GM19035 (cell line): ENCODE measurements around the gene XCL1.

Experiments
- ATAC-seq: cut with Tn5 transposase; IDR thresholded peaks from one replicate; pipeline ENCODE4 v1.9.1; 2021; ENCODE audit not compliant: unreplicated experiment

XCL1 gene

GRCh38 chr1:168603501-168604110 lies 27.2 kb downstream of the XCL1 start:
- peak; percentile 76 for ATAC-seq

- ATAC-seq, result no peak
Observed at GRCh38 chr1:168605443-168605842, 29.0 kb downstream of the XCL1 start.

- no peak for ATAC-seq
Observed at GRCh38 chr1:168606096-168606495, 29.7 kb downstream of the XCL1 start.

- ATAC-seq, result no peak
Observed at GRCh38 chr1:168607872-168608428, 31.5 kb downstream of the XCL1 start.

GRCh38 chr1:168608796-168609715 lies 32.7 kb downstream of the XCL1 start:
- no peak for ATAC-seq

GRCh38 chr1:168609741-168610510 lies 33.5 kb downstream of the XCL1 start:
- ATAC-seq, result no peak

GRCh38 chr1:168613038-168613451 lies 36.6 kb downstream of the XCL1 start:
- ATAC-seq, result no peak

- no peak for ATAC-seq
Observed at GRCh38 chr1:168613691-168614231, 37.4 kb downstream of the XCL1 start.

GRCh38 chr1:168614235-168614634 lies 37.8 kb downstream of the XCL1 start:
- no peak for ATAC-seq

- ATAC-seq, result no peak
Observed at GRCh38 chr1:168615965-168616364, 39.6 kb downstream of the XCL1 start.

GRCh38 chr1:168617974-168618750 lies 41.8 kb downstream of the XCL1 start:
- no peak for ATAC-seq

- no peak for ATAC-seq
Observed at GRCh38 chr1:168618886-168619285, 42.5 kb downstream of the XCL1 start.

GRCh38 chr1:168621356-168621755 lies 45.0 kb downstream of the XCL1 start:
- ATAC-seq, result no peak

GRCh38 chr1:168623003-168623828 lies 46.8 kb downstream of the XCL1 start:
- no peak for ATAC-seq

GRCh38 chr1:168623831-168624230 lies 47.4 kb downstream of the XCL1 start:
- no peak for ATAC-seq

- no peak for ATAC-seq
Observed at GRCh38 chr1:168626326-168626725, 49.9 kb downstream of the XCL1 start.

GRCh38 chr1:168627370-168627769 lies 51.0 kb downstream of the XCL1 start:
- ATAC-seq, result no peak

- no peak for ATAC-seq
Observed at GRCh38 chr1:168628807-168629206, 52.4 kb downstream of the XCL1 start.

GRCh38 chr1:168629466-168629865 lies 53.1 kb downstream of the XCL1 start:
- no peak for ATAC-seq
